Measurements from ENCODE around the gene XRN1.
A peak's percentile ranks its signal among the peaks of the same experiment; 100 is the strongest.
"Not testable (repeated sequence)": the region's sequence is repeated elsewhere in the genome, so short reads cannot be mapped to it uniquely, and the experiment has no call there.

Gene XRN1

GRCh38 chr3:142394921-142395622 lies 52.8 kb downstream of the XRN1 start:
- DNase-seq = no peak
- TF ChIP-seq POLR2A (IDR thresholded peaks at IDR 0.05; ENCODE audit: low read length) (no peak), GATA1 (IDR thresholded peaks at IDR 0.05; ENCODE audit: low read depth, low read length) (no peak)

DNA sequence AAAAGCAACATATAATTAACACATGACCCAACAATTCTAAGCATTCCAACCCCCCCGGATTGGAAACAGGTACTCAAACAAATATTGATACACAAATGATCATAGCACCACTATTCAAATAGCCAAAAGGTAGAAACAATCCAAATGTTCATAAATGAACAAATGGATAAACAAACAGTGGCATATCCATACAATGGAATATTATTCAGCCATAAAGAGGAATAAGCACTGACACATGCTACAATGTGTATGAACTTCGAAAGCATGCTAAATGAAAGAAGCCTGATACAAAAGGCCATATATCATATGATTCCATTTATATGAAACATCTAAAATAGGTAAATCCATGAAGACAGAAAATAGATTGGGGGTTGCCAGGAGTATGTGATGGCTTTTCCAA lies 62.8 kb downstream of the XRN1 start:
- no peak for DNase-seq
- TF ChIP-seq GATA1 (IDR thresholded peaks at IDR 0.05; ENCODE audit: low read depth, low read length) (no peak), POLR2A (IDR thresholded peaks at IDR 0.05; ENCODE audit: low read length) (no peak)

DNA sequence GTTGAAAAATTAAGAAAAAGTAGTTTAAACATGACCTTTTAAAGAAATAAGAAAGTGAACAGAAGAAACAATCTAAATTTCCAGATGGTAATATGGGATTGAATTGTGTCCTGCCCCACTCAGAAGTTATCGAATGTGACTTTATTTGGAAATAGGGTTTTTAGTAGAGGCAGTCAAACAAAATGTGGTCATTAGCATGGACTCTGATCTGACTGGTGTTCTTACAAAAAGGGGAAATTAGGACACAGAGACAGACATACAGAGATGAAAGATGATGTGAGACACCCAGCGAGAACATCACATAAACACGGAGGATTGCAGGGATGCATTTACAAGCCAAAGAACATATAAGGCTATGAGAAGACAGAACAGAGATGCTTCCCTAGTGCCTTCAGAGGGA lies 73.2 kb downstream of the XRN1 start:
- TF ChIP-seq POLR2A (IDR thresholded peaks at IDR 0.05; ENCODE audit: low read length) (no peak), GATA1 (IDR thresholded peaks at IDR 0.05; ENCODE audit: low read depth, low read length) (no peak)

DNA sequence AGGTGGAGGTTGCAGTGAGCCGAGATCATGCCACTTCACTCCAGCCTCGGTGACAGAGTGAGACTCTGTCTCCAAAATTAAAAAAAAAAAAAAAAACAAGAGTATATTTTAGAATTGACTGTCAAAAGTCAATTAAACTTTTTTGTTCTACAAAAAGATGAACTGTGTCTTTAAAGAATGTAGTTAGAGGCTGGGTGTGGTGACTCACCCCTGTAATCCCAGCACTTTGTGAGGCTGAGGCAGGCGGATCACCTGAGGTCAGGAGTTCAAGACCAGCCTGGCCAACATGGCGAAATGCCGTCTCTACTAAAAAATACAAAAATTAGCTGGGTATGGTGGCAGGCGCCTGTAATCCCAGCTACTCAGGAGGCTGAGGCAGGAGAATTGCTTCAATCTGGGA lies 78.3 kb downstream of the XRN1 start:
- not testable (repeated sequence) for DNase-seq

More for the DNA sequence above, 73.2 kb downstream of the XRN1 start:
- no peak for DNase-seq

DNA sequence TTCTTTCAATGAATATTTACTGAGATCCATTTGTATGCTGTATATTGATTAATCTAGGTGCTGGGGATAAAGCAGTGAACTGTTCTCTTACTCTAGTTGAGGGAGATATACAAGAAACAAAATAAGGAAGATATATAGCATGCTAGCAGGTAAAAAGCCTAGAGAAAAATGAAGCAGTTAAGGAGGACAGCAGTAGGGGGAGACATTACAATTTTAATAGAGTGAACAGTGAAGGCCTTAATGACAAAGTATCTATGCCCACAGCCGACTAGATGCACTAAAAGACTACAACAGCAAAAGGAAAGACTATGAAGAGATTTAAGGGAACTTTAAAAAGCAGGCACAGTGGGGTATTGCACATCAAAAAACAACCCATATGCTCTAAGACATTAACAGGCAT lies 81.4 kb downstream of the XRN1 start:
- peak; percentile 2 to 29 for DNase-seq

GRCh38 chr3:142363936-142364467 lies 83.8 kb downstream of the XRN1 start:
- TF ChIP-seq GATA1 (IDR thresholded peaks at IDR 0.05; ENCODE audit: low read depth, low read length) = no peak
- no peak for TF ChIP-seq POLR2A (IDR thresholded peaks at IDR 0.05; ENCODE audit: low read length)
- peak in 1 of 2 experiments; percentile 13 for DNase-seq

More for the DNA sequence above, 81.4 kb downstream of the XRN1 start:
- TF ChIP-seq GATA1 (IDR thresholded peaks at IDR 0.05; ENCODE audit: low read depth, low read length) = no peak
- no peak for TF ChIP-seq POLR2A (IDR thresholded peaks at IDR 0.05; ENCODE audit: low read length)

- DNase-seq = not testable (repeated sequence)
These were observed 84.4 kb downstream of the XRN1 start for GRCh38 chr3:142363433-142363832.

- TF ChIP-seq POLR2A (IDR thresholded peaks at IDR 0.05; ENCODE audit: low read length) (no peak), GATA1 (IDR thresholded peaks at IDR 0.05; ENCODE audit: low read depth, low read length) (no peak)
- DNase-seq = no peak
These were observed 88.5 kb downstream of the XRN1 start for GRCh38 chr3:142359367-142359766.

GRCh38 chr3:142356818-142357217 lies 91.0 kb downstream of the XRN1 start:
- no peak for DNase-seq
- TF ChIP-seq GATA1 (IDR thresholded peaks at IDR 0.05; ENCODE audit: low read depth, low read length) = no peak

- no peak for TF ChIP-seq POLR2A (IDR thresholded peaks at IDR 0.05; ENCODE audit: low read length)
- TF ChIP-seq GATA1 (IDR thresholded peaks at IDR 0.05; ENCODE audit: low read depth, low read length) = no peak
- DNase-seq = no peak
These were observed 92.1 kb downstream of the XRN1 start for GRCh38 chr3:142355692-142356091.

DNA sequence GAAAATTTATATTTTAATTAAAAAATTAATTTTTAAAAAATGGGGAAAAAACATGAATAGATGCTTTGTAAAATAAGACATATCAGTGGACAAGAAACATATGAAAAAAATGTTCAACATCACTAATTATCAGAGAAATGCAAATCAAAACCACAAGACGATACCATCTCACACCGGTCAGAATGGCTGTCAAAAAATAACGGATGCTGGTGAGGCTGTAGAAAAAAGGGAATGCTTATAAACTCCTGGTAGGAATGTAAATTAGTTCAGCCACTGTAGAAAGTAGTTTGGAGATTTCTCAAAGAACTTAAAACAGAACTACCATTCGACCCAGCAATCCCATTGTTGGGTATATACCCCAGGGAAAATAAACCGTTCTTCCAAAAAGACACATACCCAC lies 93.8 kb downstream of the XRN1 start:
- TF ChIP-seq POLR2A (IDR thresholded peaks at IDR 0.05; ENCODE audit: low read length) (no peak), GATA1 (IDR thresholded peaks at IDR 0.05; ENCODE audit: low read depth, low read length) (no peak)
- no peak for DNase-seq

DNA sequence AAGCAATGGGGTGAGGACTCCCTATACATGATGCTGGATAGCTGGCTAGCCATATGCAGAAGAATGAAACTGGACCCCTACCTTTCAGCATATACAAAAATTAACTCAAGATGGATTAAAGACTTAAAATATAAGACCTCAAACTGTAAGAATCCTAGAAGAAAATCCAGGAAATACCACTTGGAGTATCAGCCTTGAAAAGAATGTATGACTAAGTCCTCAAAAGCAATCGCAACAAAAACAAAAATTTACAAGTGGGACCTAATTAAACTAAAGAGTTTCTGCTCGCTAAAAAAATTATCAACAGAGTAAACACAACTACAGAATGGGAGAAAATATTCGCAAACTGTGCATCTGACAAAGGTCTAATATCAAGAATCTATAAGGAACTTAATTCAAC lies 94.3 kb downstream of the XRN1 start:
- no peak for DNase-seq
- TF ChIP-seq GATA1 (IDR thresholded peaks at IDR 0.05; ENCODE audit: low read depth, low read length) (no peak), POLR2A (IDR thresholded peaks at IDR 0.05; ENCODE audit: low read length) (no peak)

DNA sequence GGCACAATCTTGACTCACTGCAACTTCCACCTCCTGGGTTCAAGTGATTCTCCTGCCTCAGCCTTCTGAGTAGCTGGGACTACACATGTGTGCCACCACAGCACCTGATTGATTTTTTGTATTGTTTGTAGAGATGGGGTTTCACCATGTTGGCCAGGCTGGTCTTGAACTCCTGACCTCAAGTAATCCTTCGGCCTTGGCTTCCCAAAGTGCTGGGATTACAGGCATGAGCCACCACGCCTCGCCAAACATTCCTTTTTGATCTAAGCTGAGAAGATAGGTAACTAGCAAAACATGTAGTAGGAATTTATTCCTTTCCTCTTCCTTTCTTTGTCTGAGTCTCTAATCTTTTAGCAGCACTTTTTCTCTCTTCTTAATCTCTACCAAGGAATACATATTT lies 95.1 kb downstream of the XRN1 start:
- DNase-seq = not testable (repeated sequence)

- no peak for TF ChIP-seq GATA1 (IDR thresholded peaks at IDR 0.05; ENCODE audit: low read depth, low read length)
- DNase-seq = no peak
These were observed 99.4 kb downstream of the XRN1 start for GRCh38 chr3:142348460-142348859.

DNA sequence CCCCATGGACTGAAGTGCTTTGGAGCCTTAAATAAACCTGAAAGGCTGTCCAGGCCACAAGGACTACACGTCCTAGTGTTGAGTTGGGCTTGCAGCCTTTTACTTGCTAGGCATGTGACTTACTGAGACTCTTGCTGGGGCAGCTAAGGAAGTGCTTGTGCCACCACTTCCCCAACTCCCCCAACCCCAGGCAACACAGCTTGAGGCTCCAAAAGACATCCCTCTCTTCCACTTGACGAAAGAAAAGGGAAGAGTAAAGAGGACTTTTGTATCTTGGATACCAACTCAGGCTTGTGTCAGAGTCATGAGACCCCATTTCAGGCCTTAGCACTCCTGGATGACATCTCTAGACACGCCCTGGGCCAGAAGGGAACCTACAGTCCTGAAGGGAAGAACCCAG lies 109.8 kb downstream of the XRN1 start:
- DNase-seq = no peak
- TF ChIP-seq POLR2A (IDR thresholded peaks at IDR 0.05; ENCODE audit: low read length) (no peak), GATA1 (IDR thresholded peaks at IDR 0.05; ENCODE audit: low read depth, low read length) (no peak)

- TF ChIP-seq POLR2A (IDR thresholded peaks at IDR 0.05; ENCODE audit: low read length) = no peak
- no peak for TF ChIP-seq GATA1 (IDR thresholded peaks at IDR 0.05; ENCODE audit: low read depth, low read length)
These were observed 115.4 kb downstream of the XRN1 start for GRCh38 chr3:142332390-142332789.

DNA sequence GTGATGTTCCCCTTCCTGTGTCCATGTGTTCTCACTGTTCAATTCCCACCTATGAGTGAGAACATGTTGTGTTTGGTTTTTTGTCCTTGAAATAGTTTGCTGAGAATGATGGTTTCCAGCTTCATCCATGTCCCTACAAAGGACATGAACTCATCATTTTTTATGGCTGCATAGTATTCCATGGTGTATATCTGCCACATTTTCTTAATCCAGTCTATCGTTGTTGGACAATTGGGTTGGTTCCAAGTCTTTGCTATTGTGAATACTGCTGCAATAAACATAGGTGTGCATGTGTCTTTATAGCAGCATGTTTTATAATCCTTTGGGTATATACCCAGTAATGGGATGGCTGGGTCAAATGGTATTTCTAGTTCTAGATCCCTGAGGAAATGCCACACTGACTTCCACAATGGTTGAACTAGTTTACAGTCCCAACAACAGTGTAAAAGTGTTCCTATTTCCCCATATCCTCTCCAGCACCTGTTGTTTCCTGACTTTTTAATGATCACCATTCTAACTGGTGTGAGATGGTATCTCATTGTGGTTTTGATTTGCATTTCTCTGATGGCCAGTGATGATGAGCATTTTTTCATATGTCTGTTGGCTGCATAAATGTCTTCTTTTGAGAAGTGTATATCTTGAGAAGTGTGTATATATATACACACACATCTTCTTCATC lies 123.4 kb downstream of the XRN1 start:
- not testable (repeated sequence) for DNase-seq

More at GRCh38 chr3:142332390-142332789, 115.4 kb downstream of the XRN1 start:
- no peak for DNase-seq
